OCI-LY7 (cell line): Measurements from ENCODE around the gene NEU2.

Source experiments
- EZH2phosphoT487 ChIP-seq: fragments of 200-600 bp; sonication (generic); IDR thresholded peaks from 2 replicates; pipeline ENCODE4 v1.6.1; 2018; ENCODE audit warnings: low read depth, borderline replicate concordance, mild to moderate bottlenecking, mixed run types, antibody characterized with exemption, low read length, moderate library complexity, mixed read lengths
- TF ChIP-seq, protein P1 (sequence below): fragments of 200-600 bp; sonication (generic); conservative IDR thresholded peaks from 2 replicates; pipeline ENCODE4 v1.5.1; 2014; ENCODE audit warnings: mild to moderate bottlenecking, antibody characterized with exemption, low read length, moderate library complexity, mixed read lengths

- TF ChIP-seq, protein P1, sequence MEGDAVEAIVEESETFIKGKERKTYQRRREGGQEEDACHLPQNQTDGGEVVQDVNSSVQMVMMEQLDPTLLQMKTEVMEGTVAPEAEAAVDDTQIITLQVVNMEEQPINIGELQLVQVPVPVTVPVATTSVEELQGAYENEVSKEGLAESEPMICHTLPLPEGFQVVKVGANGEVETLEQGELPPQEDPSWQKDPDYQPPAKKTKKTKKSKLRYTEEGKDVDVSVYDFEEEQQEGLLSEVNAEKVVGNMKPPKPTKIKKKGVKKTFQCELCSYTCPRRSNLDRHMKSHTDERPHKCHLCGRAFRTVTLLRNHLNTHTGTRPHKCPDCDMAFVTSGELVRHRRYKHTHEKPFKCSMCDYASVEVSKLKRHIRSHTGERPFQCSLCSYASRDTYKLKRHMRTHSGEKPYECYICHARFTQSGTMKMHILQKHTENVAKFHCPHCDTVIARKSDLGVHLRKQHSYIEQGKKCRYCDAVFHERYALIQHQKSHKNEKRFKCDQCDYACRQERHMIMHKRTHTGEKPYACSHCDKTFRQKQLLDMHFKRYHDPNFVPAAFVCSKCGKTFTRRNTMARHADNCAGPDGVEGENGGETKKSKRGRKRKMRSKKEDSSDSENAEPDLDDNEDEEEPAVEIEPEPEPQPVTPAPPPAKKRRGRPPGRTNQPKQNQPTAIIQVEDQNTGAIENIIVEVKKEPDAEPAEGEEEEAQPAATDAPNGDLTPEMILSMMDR: no peak
- TF ChIP-seq EZH2phosphoT487: no peak
These were observed 10.1 kb downstream of the NEU2 start for GRCh38 chr2:233042549-233042948.
